Naive thymus-derived CD8-positive, alpha-beta T cell (primary cell): ENCODE measurements around the gene USP17L24. TPM values are rescaled to one million over a fixed set of nuclear protein-coding genes. Genes with fewer than 3 reads are reported as not detected.
A peak's percentile ranks its signal among the peaks of the same experiment; 100 is the strongest.
"Not testable (repeated sequence)": the region's sequence is repeated elsewhere in the genome, so short reads cannot be mapped to it uniquely, and the experiment has no call there.

Experiments
- ATAC-seq, 2 donors: fragments of 150-1000 bp; cut with Tn5 transposase in 1 of 2; sonication (Bioruptor Pico), chemical (Tn5 transposase) in 1 of 2; 1 replicate in 1 of 2; 2 replicates in 1 of 2; pipeline ENCODE4 v1.10.0; 2021; ENCODE audit warnings: mild to moderate bottlenecking in 2 of 2, moderate library complexity in 2 of 2
- POLR2A ChIA-PET: fragments of 350-600 bp; sonication (Branson Sonifier 250); formaldehyde crosslinking; loops from one replicate; lab custom pipeline; 2021; ENCODE audit warnings: antibody characterized with exemption; lab: Charles Lee
- DNase-seq, 10 donors: peaks; one replicate each; pipeline versions ENCODE4 v3.0.0 to v3.0.0-alpha.2; 2020 to 2022
- H3K27ac Mint-ChIP-seq, 10 donors: one replicate each; pipeline ENCODE4 v1.8.0; 2020 to 2022; ENCODE audit warnings: mild to moderate bottlenecking in 10 of 10, mixed read lengths in 10 of 10, moderate library complexity in 4 of 10, inconsistent platforms in 1 of 10
- H3K27me3 Mint-ChIP-seq, 5 donors: one replicate each; pipeline ENCODE4 v1.8.0; 2021 to 2022; ENCODE audit warnings: mixed read lengths in 5 of 5
- H3K36me3 Mint-ChIP-seq, 3 donors: one replicate each; pipeline ENCODE4 v1.8.0; 2020 to 2022; ENCODE audit warnings: mixed read lengths in 3 of 3, mild to moderate bottlenecking in 2 of 3, inconsistent platforms in 1 of 3
- H3K4me1 Mint-ChIP-seq, 4 donors: one replicate each; pipeline ENCODE4 v1.8.0; 2021 to 2022; ENCODE audit warnings: mixed read lengths in 4 of 4
- H3K4me3 Mint-ChIP-seq, 10 donors: one replicate each; pipeline ENCODE4 v1.8.0; 2020 to 2022; ENCODE audit warnings: mild to moderate bottlenecking in 10 of 10, mixed read lengths in 10 of 10, moderate library complexity in 6 of 10, inconsistent platforms in 1 of 10
- H3K9me3 Mint-ChIP-seq, 9 donors: one replicate each; pipeline ENCODE4 v1.8.0; 2020 to 2022; ENCODE audit warnings: mixed read lengths in 9 of 9, mild to moderate bottlenecking in 3 of 9, inconsistent platforms in 1 of 9, moderate library complexity in 1 of 9
- polyA plus RNA-seq, 3 donors: library from polyadenylated mRNA; unstranded; fragments of 300-500 nt; fragmentation: Illumina TruSeq; gene quantifications; one replicate each; pipeline ENCODE4 v1.2.3, GENCODE V29; 2021
- total RNA-seq, 8 experiments: library from RNA in 2 of 8; stranded (reverse) in 2 of 8; gene quantifications; one replicate each; pipeline ENCODE4 v1.2.3 and lab custom pipeline; 2021 to 2026

USP17L24 gene
- total RNA-seq (not detected), polyA plus RNA-seq (not detected), total RNA-seq (lab: John Stamatoyannopoulos, UW) (0 reads per million in 6 experiments)

GRCh38 chr4:9324865-9325264, at the start of gene USP17L24:
Gene USP17L24, plus strand, starts transcription at chr4:9325165. Its CDS starts 0 bp downstream, at chr4:9325165.
- DNase-seq, H3K27ac Mint-ChIP-seq, H3K4me3 Mint-ChIP-seq, ATAC-seq, POLR2A ChIA-PET, H3K27me3 Mint-ChIP-seq, H3K36me3 Mint-ChIP-seq, H3K9me3 Mint-ChIP-seq, H3K4me1 Mint-ChIP-seq: not testable (repeated sequence)

- H3K27me3 Mint-ChIP-seq, ATAC-seq, H3K36me3 Mint-ChIP-seq, H3K4me3 Mint-ChIP-seq, H3K9me3 Mint-ChIP-seq, POLR2A ChIA-PET, H3K4me1 Mint-ChIP-seq, H3K27ac Mint-ChIP-seq: not testable (repeated sequence)
- DNase-seq = peak in 4 of 10 donors; percentile 0 to 9 (median 4)
These were observed 774 bp upstream of the USP17L24 start for GRCh38 chr4:9324191-9324590.

- H3K4me1 Mint-ChIP-seq, H3K4me3 Mint-ChIP-seq, POLR2A ChIA-PET, ATAC-seq, DNase-seq, H3K9me3 Mint-ChIP-seq, H3K27ac Mint-ChIP-seq, H3K36me3 Mint-ChIP-seq, H3K27me3 Mint-ChIP-seq: not testable (repeated sequence)
These were observed 4.6 kb downstream of the USP17L24 start, which contains the start of gene USP17L25 for GRCh38 chr4:9329611-9330010. Gene USP17L25, plus strand, starts transcription at chr4:9329911. Its CDS starts 0 bp downstream, at chr4:9329911.

- H3K9me3 Mint-ChIP-seq, POLR2A ChIA-PET, H3K4me1 Mint-ChIP-seq, H3K4me3 Mint-ChIP-seq, H3K27me3 Mint-ChIP-seq, ATAC-seq, H3K36me3 Mint-ChIP-seq, H3K27ac Mint-ChIP-seq, DNase-seq: not testable (repeated sequence)
These were observed 9.4 kb downstream of the USP17L24 start, which contains the start of gene USP17L26 for GRCh38 chr4:9334358-9334757. Gene USP17L26, plus strand, starts transcription at chr4:9334658. Its CDS starts 0 bp downstream, at chr4:9334658.

- POLR2A ChIA-PET, H3K4me1 Mint-ChIP-seq, H3K4me3 Mint-ChIP-seq, H3K9me3 Mint-ChIP-seq, DNase-seq, H3K27me3 Mint-ChIP-seq, H3K36me3 Mint-ChIP-seq, ATAC-seq, H3K27ac Mint-ChIP-seq: not testable (repeated sequence)
These were observed 14.1 kb downstream of the USP17L24 start, which contains the start of gene USP17L5 for GRCh38 chr4:9339103-9339502. Gene USP17L5, plus strand, starts transcription at chr4:9339403. Its CDS starts 0 bp downstream, at chr4:9339403.

- H3K4me3 Mint-ChIP-seq, H3K4me1 Mint-ChIP-seq, H3K9me3 Mint-ChIP-seq, ATAC-seq, POLR2A ChIA-PET, DNase-seq, H3K36me3 Mint-ChIP-seq, H3K27me3 Mint-ChIP-seq, H3K27ac Mint-ChIP-seq: not testable (repeated sequence)
These were observed 18.9 kb downstream of the USP17L24 start, which contains the start of gene USP17L27 for GRCh38 chr4:9343848-9344247. Gene USP17L27, plus strand, starts transcription at chr4:9344148. Its CDS starts 0 bp downstream, at chr4:9344148.

- H3K4me1 Mint-ChIP-seq, DNase-seq, H3K27ac Mint-ChIP-seq, ATAC-seq, POLR2A ChIA-PET, H3K27me3 Mint-ChIP-seq, H3K36me3 Mint-ChIP-seq, H3K9me3 Mint-ChIP-seq, H3K4me3 Mint-ChIP-seq: not testable (repeated sequence)
These were observed 23.6 kb downstream of the USP17L24 start, which contains the start of gene USP17L28 for GRCh38 chr4:9348593-9348992. Gene USP17L28, plus strand, starts transcription at chr4:9348893. Its CDS starts 0 bp downstream, at chr4:9348893.

GRCh38 chr4:9350866-9351265, 25.9 kb downstream of the USP17L24 start:
- H3K27me3 Mint-ChIP-seq, H3K36me3 Mint-ChIP-seq, H3K27ac Mint-ChIP-seq, H3K4me3 Mint-ChIP-seq, POLR2A ChIA-PET, H3K4me1 Mint-ChIP-seq, H3K9me3 Mint-ChIP-seq, ATAC-seq: not testable (repeated sequence)
- peak in 1 of 10 donors; percentile 4 for DNase-seq

- H3K4me3 Mint-ChIP-seq, POLR2A ChIA-PET, ATAC-seq: not testable (repeated sequence)
These were observed 28.4 kb downstream of the USP17L24 start, which contains the start of gene USP17L29 for GRCh38 chr4:9353338-9353737. Gene USP17L29, plus strand, starts transcription at chr4:9353638. Its CDS starts 0 bp downstream, at chr4:9353638.

GRCh38 chr4:9362829-9363228, 37.9 kb downstream of the USP17L24 start, which contains the start of gene USP17L30:
Gene USP17L30, plus strand, starts transcription at chr4:9363129. Its CDS starts 0 bp downstream, at chr4:9363129.
- ATAC-seq, H3K36me3 Mint-ChIP-seq, POLR2A ChIA-PET, H3K4me1 Mint-ChIP-seq, H3K27me3 Mint-ChIP-seq, H3K4me3 Mint-ChIP-seq, H3K27ac Mint-ChIP-seq, H3K9me3 Mint-ChIP-seq, DNase-seq: not testable (repeated sequence)

More at GRCh38 chr4:9353338-9353737, 28.4 kb downstream of the USP17L24 start, which contains the start of gene USP17L29:
- not testable (repeated sequence) for H3K27ac Mint-ChIP-seq, DNase-seq, H3K4me1 Mint-ChIP-seq, H3K36me3 Mint-ChIP-seq, H3K27me3 Mint-ChIP-seq, H3K9me3 Mint-ChIP-seq

Other genes with a start within 250 kb of the USP17L24 start
- not detected for gene FAM90A26, start 154.8 kb upstream of the USP17L24 start, total RNA-seq
- gene FAM90A26, start 154.8 kb upstream of the USP17L24 start, polyA plus RNA-seq = not detected
- gene USP17L10, start 114.5 kb upstream of the USP17L24 start, total RNA-seq = not detected
- not detected for gene USP17L10, start 114.5 kb upstream of the USP17L24 start, polyA plus RNA-seq
- gene USP17L11, start 109.8 kb upstream of the USP17L24 start, total RNA-seq = not detected
- not detected for gene USP17L11, start 109.8 kb upstream of the USP17L24 start, polyA plus RNA-seq
- gene USP17L12, start 105.0 kb upstream of the USP17L24 start, total RNA-seq = not detected
- gene USP17L12, start 105.0 kb upstream of the USP17L24 start, polyA plus RNA-seq = not detected
- gene USP17L13, start 100.3 kb upstream of the USP17L24 start, total RNA-seq = not detected
- gene USP17L13, start 100.3 kb upstream of the USP17L24 start, polyA plus RNA-seq = not detected
- not detected for gene USP17L15, start 90.8 kb upstream of the USP17L24 start, total RNA-seq
- not detected for gene USP17L15, start 90.8 kb upstream of the USP17L24 start, polyA plus RNA-seq
- not detected for gene USP17L17, start 81.3 kb upstream of the USP17L24 start, total RNA-seq
- gene USP17L17, start 81.3 kb upstream of the USP17L24 start, polyA plus RNA-seq = not detected
- not detected for gene USP17L18, start 76.5 kb upstream of the USP17L24 start, total RNA-seq
- not detected for gene USP17L18, start 76.5 kb upstream of the USP17L24 start, polyA plus RNA-seq
- not detected for gene USP17L19, start 71.8 kb upstream of the USP17L24 start, total RNA-seq
- gene USP17L19, start 71.8 kb upstream of the USP17L24 start, polyA plus RNA-seq = not detected
- not detected for gene USP17L20, start 67.0 kb upstream of the USP17L24 start, total RNA-seq
- gene USP17L20, start 67.0 kb upstream of the USP17L24 start, polyA plus RNA-seq = not detected
- gene USP17L21, start 62.3 kb upstream of the USP17L24 start, total RNA-seq = not detected
- not detected for gene USP17L21, start 62.3 kb upstream of the USP17L24 start, polyA plus RNA-seq
- gene USP17L22, start 57.5 kb upstream of the USP17L24 start, total RNA-seq = not detected
- gene USP17L22, start 57.5 kb upstream of the USP17L24 start, polyA plus RNA-seq = not detected
- not detected for gene USP17L25, start 4.7 kb downstream of the USP17L24 start, total RNA-seq
- gene USP17L25, start 4.7 kb downstream of the USP17L24 start, polyA plus RNA-seq = not detected
- not detected for gene USP17L26, start 9.5 kb downstream of the USP17L24 start, total RNA-seq
- not detected for gene USP17L26, start 9.5 kb downstream of the USP17L24 start, polyA plus RNA-seq
- gene USP17L5, start 14.2 kb downstream of the USP17L24 start, total RNA-seq = not detected
- not detected for gene USP17L5, start 14.2 kb downstream of the USP17L24 start, polyA plus RNA-seq
- not detected for gene USP17L27, start 19.0 kb downstream of the USP17L24 start, total RNA-seq
- gene USP17L27, start 19.0 kb downstream of the USP17L24 start, polyA plus RNA-seq = not detected
- not detected for gene USP17L28, start 23.7 kb downstream of the USP17L24 start, total RNA-seq
- gene USP17L28, start 23.7 kb downstream of the USP17L24 start, polyA plus RNA-seq = not detected
- not detected for gene USP17L29, start 28.5 kb downstream of the USP17L24 start, total RNA-seq
- not detected for gene USP17L29, start 28.5 kb downstream of the USP17L24 start, polyA plus RNA-seq
- not detected for gene USP17L30, start 38.0 kb downstream of the USP17L24 start, total RNA-seq
- gene USP17L30, start 38.0 kb downstream of the USP17L24 start, polyA plus RNA-seq = not detected
- gene DEFB131A, start 119.2 kb downstream of the USP17L24 start, total RNA-seq = not detected
- gene DEFB131A, start 119.2 kb downstream of the USP17L24 start, polyA plus RNA-seq = not detected